ENCODE data around the gene TIE1. TPM values are rescaled to one million over a fixed set of nuclear protein-coding genes. Genes with fewer than 3 reads are reported as not detected.
A peak's percentile ranks its signal among the peaks of the same experiment; 100 is the strongest.

The TIE1 gene
- total RNA-seq, 1 experiment from 2014 or later: 1.2 TPM

DNA sequence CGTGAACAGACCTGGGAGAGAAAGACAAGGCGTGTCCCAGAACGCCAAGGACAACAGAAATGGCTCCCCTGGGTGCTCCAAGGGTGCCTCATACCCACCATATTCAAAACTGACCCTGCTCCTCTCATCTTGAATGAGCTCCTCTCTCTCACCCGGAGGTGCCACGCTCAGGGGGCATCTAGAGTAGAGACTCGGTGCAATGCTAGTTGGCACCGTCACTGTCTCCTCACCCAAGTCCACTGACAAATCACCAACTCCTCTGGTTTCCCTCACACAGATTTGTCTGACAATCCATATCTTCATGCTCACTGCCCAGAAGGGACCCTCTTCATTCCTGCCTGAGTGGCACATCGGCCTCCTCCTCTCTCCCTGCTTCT is 26.0 kb upstream of the TIE1 start:
- Histone ChIP-seq H3K9ac (ENCODE audit: extremely low read depth, insufficient read length, low read length) (no peak overlapping the region), H4K5ac (ENCODE audit: insufficient read length, low read depth, low read length) (no peak overlapping the region), H3K27me3 (ENCODE audit: insufficient read depth, low read length) (no peaks in the 10 kb centered on the region), H2BK5ac (ENCODE audit: insufficient read length, low read length) (no peak overlapping the region), H3K79me2 (ENCODE audit: insufficient read depth, low read length) (no peaks in the 10 kb centered on the region), H3K9me3 (ENCODE audit: control insufficient read depth, low read depth, low read length) (no peaks in the 10 kb centered on the region), H4K20me1 (ENCODE audit: control insufficient read depth, insufficient read depth, insufficient read length) (peaks cover 3% of the 10 kb centered on the region), H3K18ac (ENCODE audit: insufficient read length, low read depth, low read length) (no peak overlapping the region), H3K4me1 (ENCODE audit: insufficient read depth, low read length) (peaks cover 5% of the 10 kb centered on the region; the same call in 1 of the 2 replicates), H2AK5ac (ENCODE audit: insufficient read length, low read length) (no peak overlapping the region), H3K56ac (ENCODE audit: insufficient read length, low read depth, low read length) (no peak overlapping the region), H3K27ac (ENCODE audit: insufficient read length, low read depth, low read length) (no peak overlapping the region), H3K4ac (ENCODE audit: low read depth, low read length) (no peak overlapping the region), H3K23me2 (ENCODE audit: insufficient read length, low read depth, low read length, poor library complexity, severe bottlenecking) (peaks cover 6% of the 10 kb centered on the region), H3T11ph (ENCODE audit: low read length) (no peak overlapping the region), H2BK12ac (ENCODE audit: insufficient read length, low read depth, low read length) (no peak overlapping the region), H3K4me2 (ENCODE audit: insufficient read depth, insufficient read length, low read length) (no peak overlapping the region), H2AFZ (ENCODE audit: low read length) (no peak overlapping the region), H3K79me1 (ENCODE audit: insufficient read depth, low read depth, low read length, poor library complexity, severe bottlenecking) (no peaks in the 10 kb centered on the region), H4K91ac (ENCODE audit: insufficient read length, low read depth, low read length) (no peak overlapping the region), H4K8ac (replicated peaks; ENCODE audit: insufficient read length, low read depth, low read length) (no peak overlapping the region), H2BK120ac (ENCODE audit: low read depth, low read length, poor library complexity, severe bottlenecking) (no peak overlapping the region), H3K23ac (ENCODE audit: insufficient read length, low read depth, low read length) (no peak overlapping the region), H2BK20ac (ENCODE audit: low read depth, low read length, poor library complexity, severe bottlenecking) (no peak overlapping the region), H3K14ac (ENCODE audit: insufficient read depth, low read length) (no peak overlapping the region), H2BK15ac (ENCODE audit: low read depth, low read length) (no peak overlapping the region)
- TF ChIP-seq, protein P1, sequence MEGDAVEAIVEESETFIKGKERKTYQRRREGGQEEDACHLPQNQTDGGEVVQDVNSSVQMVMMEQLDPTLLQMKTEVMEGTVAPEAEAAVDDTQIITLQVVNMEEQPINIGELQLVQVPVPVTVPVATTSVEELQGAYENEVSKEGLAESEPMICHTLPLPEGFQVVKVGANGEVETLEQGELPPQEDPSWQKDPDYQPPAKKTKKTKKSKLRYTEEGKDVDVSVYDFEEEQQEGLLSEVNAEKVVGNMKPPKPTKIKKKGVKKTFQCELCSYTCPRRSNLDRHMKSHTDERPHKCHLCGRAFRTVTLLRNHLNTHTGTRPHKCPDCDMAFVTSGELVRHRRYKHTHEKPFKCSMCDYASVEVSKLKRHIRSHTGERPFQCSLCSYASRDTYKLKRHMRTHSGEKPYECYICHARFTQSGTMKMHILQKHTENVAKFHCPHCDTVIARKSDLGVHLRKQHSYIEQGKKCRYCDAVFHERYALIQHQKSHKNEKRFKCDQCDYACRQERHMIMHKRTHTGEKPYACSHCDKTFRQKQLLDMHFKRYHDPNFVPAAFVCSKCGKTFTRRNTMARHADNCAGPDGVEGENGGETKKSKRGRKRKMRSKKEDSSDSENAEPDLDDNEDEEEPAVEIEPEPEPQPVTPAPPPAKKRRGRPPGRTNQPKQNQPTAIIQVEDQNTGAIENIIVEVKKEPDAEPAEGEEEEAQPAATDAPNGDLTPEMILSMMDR (conservative IDR thresholded peaks at IDR 0.05): no peak
- DNase-seq: no peak
- H3K27ac Mint-ChIP-seq: peak overlapping the region; percentile 38 to 73 (median 55); a peak in 6 of 7 replicates
- no peaks in the 10 kb centered on the region for H3K9me3 Mint-ChIP-seq
- H3K4me3 Mint-ChIP-seq: no peak overlapping the region
- H3K27me3 Mint-ChIP-seq (ENCODE audit: low read depth): peaks cover 3% of the 10 kb centered on the region
- peaks cover 16 to 20% of the 10 kb centered on the region in 2 experiments for H3K4me1 Mint-ChIP-seq
- peaks cover 4 to 26% (median 14%) of the 10 kb centered on the region in 3 experiments; a peak in 6 of 7 replicates for H3K36me3 Mint-ChIP-seq (ENCODE audit: insufficient read depth in 1 of 3, low read depth in 3 of 3)
- WGBS (ENCODE audit: extremely low coverage, insufficient read length, low lambda C conversion rate): no CpG with 5 or more reads among the region's 8 CpGs
